Stomach (tissue), 9 donors: Measurements from ENCODE around the gene CLEC2A. TPM values are rescaled to one million over a fixed set of nuclear protein-coding genes. Genes with fewer than 3 reads are reported as not detected.

Experiments used
- DNase-seq, 2 donors: peaks; one replicate each; pipeline versions ENCODE4 v3.0.0 to v3.0.0-alpha.2; 2013 to 2019
- H3K27ac ChIP-seq, 5 donors: fragments of 200-600 bp in 4 of 5; sonication (generic) in 4 of 5; one replicate each; pipeline ENCODE4 v1.5.1; 2013 to 2019; ENCODE audit warnings: mild to moderate bottlenecking in 1 of 5, moderate library complexity in 1 of 5
- H3K27me3 ChIP-seq, 3 donors: fragments of 200-600 bp; sonication (generic); one replicate each; pipeline ENCODE4 v1.5.1; 2017 to 2019; ENCODE audit warnings: mixed run types in 1 of 3
- H3K36me3 ChIP-seq, 4 donors: fragments of 200-600 bp; sonication (generic); 1 replicate in 3 of 4; 2 replicates in 1 of 4; pipeline ENCODE4 v1.5.1; 2016 to 2019
- H3K4me1 ChIP-seq, 4 donors: fragments of 200-600 bp; sonication (generic); one replicate each; pipeline ENCODE4 v1.5.1; 2016 to 2019
- H3K4me3 ChIP-seq, 4 donors: fragments of 200-600 bp; sonication (generic) in 3 of 4; one replicate each; pipeline ENCODE4 v1.5.1; 2016 to 2019; ENCODE audit warnings: mild to moderate bottlenecking in 1 of 4
- H3K9me3 ChIP-seq, 4 donors: fragments of 200-600 bp; sonication (generic); one replicate each; pipeline ENCODE4 v1.5.1; 2016 to 2019
- EP300 ChIP-seq: sonication (generic); formaldehyde crosslinking; IDR thresholded peaks from one replicate; pipeline ENCODE4 v1.6.1; 2017; ENCODE audit warnings: antibody characterized with exemption
- POLR2A ChIP-seq, 4 donors: fragments of 450-650 bp; IDR thresholded peaks; one replicate each; pipeline ENCODE4 v1.6.1; 2016; ENCODE audit warnings: antibody characterized with exemption in 4 of 4, control low read depth in 2 of 4, mild to moderate bottlenecking in 1 of 4, moderate library complexity in 1 of 4
- POLR2AphosphoS5 ChIP-seq, 3 donors: sonication (generic); formaldehyde crosslinking; IDR thresholded peaks; one replicate each; pipeline ENCODE4 v1.6.1; 2016; ENCODE audit warnings: antibody characterized with exemption in 3 of 3
- WGBS, 5 donors: extraction: QIAGEN DNeasy Blood & Tissue Kit in 3 of 5; methylation state at CpG; one replicate each; pipeline versions ENCODE4 v1.1.5 to v1.1.7; 2013 to 2018; 5-methylcytosine and 5-hydroxymethylcytosine counted together
- intact Hi-C: fragments of 100-400 bp; cut with DNase I; formaldehyde crosslinking; loops from one replicate; pipeline ENCODE4 v1.15.1; 2023; ENCODE audit warnings: low total_unique reads
- polyA plus RNA-seq, 3 donors: library from polyadenylated mRNA; stranded (reverse); fragments of 200-250 nt; gene quantifications; one replicate each; pipeline ENCODE4 v1.2.3, GENCODE V29; 2013
- total RNA-seq, 5 donors: library from RNA; depleted of rRNA; stranded (reverse); fragments of >200 nt; gene quantifications; one replicate each; pipeline versions ENCODE4 v1.1.0 to v1.2.3, GENCODE V29; 2014 to 2016
- TF ChIP-seq, protein P1 (sequence below), 7 experiments: fragments of 450-650 bp in 4 of 7; fragments of 200-600 bp in 3 of 7; sonication (generic) in 3 of 7; IDR thresholded peaks; one replicate each; pipeline ENCODE4 v1.5.1; 2016 to 2019; ENCODE audit warnings: antibody characterized with exemption in 7 of 7, control low read depth in 2 of 7, mild to moderate bottlenecking in 1 of 7
- donor health status: healthy with polysubstance abuse.
- donor health status: Bipolar disorder and iron deficiency.
- donor health status: healthy.

The CLEC2A gene
- total and polyA plus RNA-seq, 8 donors = not detected

DNA sequence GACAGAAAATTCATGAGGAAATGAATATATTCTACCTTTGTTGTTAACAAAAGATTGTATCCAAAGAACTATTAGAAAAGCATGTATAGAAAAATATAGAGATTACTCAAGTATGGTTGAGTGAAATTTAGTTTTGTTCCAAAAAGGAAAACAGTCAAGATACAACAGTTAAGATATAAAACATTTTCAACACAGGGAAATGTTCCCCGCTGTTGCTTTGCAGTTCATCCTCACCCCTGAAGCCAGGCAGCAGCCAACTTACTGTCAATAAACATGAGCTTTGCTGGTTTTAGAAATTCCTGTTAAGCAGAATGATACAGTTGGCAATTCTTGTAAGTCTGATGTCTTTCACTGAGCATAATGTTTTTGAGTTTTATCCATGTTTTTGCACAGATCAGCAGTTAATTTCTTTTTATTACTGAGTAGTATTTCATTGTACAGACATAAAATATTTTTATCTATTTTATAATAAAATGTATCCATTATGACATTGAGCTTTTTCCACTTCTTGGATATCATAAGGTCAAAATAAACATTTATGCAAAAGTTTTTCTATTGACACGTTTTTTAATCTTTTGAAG, 61.8 kb downstream of the CLEC2A start:
- peak overlapping the region in 4 of 5 donors; percentile 76 to 85 (median 84) for H3K27ac ChIP-seq
- H3K36me3 ChIP-seq = no peaks in the 10 kb centered on the region
- 57 to 77% (median 68%) methylated on average over 2 of the region's 2 CpGs for WGBS, 5 donors
- no peak for TF ChIP-seq POLR2AphosphoS5 (IDR thresholded peaks at IDR 0.05)
- no peak for TF ChIP-seq POLR2A (IDR thresholded peaks at IDR 0.05)
- no peak for TF ChIP-seq EP300
- TF ChIP-seq, protein P1, sequence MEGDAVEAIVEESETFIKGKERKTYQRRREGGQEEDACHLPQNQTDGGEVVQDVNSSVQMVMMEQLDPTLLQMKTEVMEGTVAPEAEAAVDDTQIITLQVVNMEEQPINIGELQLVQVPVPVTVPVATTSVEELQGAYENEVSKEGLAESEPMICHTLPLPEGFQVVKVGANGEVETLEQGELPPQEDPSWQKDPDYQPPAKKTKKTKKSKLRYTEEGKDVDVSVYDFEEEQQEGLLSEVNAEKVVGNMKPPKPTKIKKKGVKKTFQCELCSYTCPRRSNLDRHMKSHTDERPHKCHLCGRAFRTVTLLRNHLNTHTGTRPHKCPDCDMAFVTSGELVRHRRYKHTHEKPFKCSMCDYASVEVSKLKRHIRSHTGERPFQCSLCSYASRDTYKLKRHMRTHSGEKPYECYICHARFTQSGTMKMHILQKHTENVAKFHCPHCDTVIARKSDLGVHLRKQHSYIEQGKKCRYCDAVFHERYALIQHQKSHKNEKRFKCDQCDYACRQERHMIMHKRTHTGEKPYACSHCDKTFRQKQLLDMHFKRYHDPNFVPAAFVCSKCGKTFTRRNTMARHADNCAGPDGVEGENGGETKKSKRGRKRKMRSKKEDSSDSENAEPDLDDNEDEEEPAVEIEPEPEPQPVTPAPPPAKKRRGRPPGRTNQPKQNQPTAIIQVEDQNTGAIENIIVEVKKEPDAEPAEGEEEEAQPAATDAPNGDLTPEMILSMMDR (IDR thresholded peaks at IDR 0.05) = no peak
- no peaks in the 10 kb centered on the region for H3K9me3 ChIP-seq
- H3K4me1 ChIP-seq = peaks cover 0 to 5% (median 0%) of the 10 kb centered on the region in 4 donors
- H3K4me3 ChIP-seq = peak overlapping the region; percentile 38 to 46 (median 40)
- DNase-seq = peak in 1 of 2 donors; percentile 31
- intact Hi-C loops = no loop called here
- no peaks in the 10 kb centered on the region for H3K27me3 ChIP-seq

DNA sequence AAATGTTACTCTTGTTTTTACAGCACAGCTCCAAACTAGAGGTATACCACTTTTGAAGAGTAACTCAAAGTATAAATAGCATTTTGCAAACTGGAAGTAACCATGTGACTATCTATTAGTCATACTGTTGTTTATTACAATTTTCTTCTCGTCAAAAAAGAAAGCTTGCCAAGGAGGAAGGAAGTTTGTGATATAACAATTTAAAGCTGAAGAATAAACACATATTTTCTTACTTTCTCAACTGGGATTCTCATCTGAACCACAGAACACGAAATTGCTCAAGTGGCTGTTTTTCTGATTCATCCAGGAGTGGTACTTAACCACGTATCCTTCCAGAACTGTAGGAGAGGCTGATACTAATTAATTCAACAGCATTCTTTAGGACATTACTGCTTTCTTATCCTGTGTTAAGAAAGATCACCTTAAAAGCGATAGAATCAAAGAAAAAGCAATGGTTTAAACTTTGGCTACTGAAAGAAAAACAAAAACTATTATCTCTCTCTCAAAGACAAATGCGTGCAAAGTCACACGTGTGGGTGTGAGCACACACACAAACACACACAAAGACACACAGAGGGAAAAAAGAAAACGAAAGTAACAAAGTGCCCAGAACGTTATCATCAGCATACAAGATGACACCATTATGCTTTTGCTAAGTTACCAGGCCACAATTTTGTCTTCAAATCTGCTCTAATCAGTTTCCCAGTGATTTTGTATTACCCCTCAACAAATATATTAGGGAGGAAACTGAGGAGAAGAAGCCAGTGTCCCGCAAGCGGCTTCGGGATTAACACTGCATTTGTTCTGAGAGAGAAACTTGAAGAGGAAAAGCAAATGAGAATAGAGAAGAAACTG, 62.6 kb downstream of the CLEC2A start, which contains the start of gene CLEC2B:
CLEC2B (minus strand) TSS at position 48 of the 855 bp plus-strand sequence.
- Histone ChIP-seq H3K27ac (peak within 1 kb of the TSS; percentile 65 to 85 (median 83)), H3K4me1 (peaks cover 0 to 5% (median 0%) of the 10 kb centered on the region in 4 donors), H3K27me3 (no peaks in the 10 kb centered on the region), H3K9me3 (no peaks in the 10 kb centered on the region), H3K36me3 (no peaks in the 10 kb centered on the region), H3K4me3 (peak within 1 kb of the TSS; percentile 38 to 46 (median 40))
- intact Hi-C loops = no loop called here
- WGBS, 5 donors = 3 to 8% (median 6%) methylated on average over 11 of the region's 11 CpGs
- peak in 1 of 2 donors; percentile 75 for DNase-seq
- TF ChIP-seq, protein P1 (IDR thresholded peaks at IDR 0.05) = no peak
- TF ChIP-seq EP300 = no peak
- peak in 1 of 4 donors; percentile 31 for TF ChIP-seq POLR2A (IDR thresholded peaks at IDR 0.05)
- peak; percentile 19 to 66 (median 52) for TF ChIP-seq POLR2AphosphoS5 (IDR thresholded peaks at IDR 0.05)

DNA sequence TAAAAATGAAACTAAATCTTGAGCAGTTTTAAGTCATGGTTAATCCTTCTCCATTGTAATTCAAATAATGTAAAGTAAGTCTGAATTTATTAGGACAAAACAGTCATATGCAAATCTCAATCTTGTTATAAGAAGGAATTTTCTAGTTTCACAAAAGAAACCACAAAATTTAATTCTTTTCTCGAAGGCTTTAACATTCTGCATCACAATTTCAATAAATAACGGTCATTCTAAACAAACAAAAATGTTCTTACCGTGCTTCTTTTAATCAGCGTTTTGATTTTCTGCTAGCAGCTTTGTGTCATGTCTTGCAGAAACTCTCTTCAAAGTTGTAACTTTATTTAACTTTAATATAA, 63.2 kb downstream of the CLEC2A start:
- H3K27me3 ChIP-seq = no peaks in the 10 kb centered on the region
- TF ChIP-seq, protein P1 (IDR thresholded peaks at IDR 0.05) = no peak
- TF ChIP-seq EP300 = no peak
- no peak for TF ChIP-seq POLR2AphosphoS5 (IDR thresholded peaks at IDR 0.05)
- TF ChIP-seq POLR2A (IDR thresholded peaks at IDR 0.05) = no peak
- intact Hi-C loops = no loop called here
- H3K36me3 ChIP-seq = no peaks in the 10 kb centered on the region
- peak overlapping the region in 4 of 5 donors; percentile 76 to 85 (median 84) for H3K27ac ChIP-seq
- peak overlapping the region; percentile 38 to 46 (median 40) for H3K4me3 ChIP-seq
- H3K9me3 ChIP-seq = peaks cover 0 to 3% (median 0%) of the 10 kb centered on the region in 4 donors
- 23 to 45% (median 34%) methylated on average over 4 of the region's 4 CpGs for WGBS, 5 donors
- no peak for DNase-seq
- peaks cover 0 to 5% (median 0%) of the 10 kb centered on the region in 4 donors for H3K4me1 ChIP-seq

DNA sequence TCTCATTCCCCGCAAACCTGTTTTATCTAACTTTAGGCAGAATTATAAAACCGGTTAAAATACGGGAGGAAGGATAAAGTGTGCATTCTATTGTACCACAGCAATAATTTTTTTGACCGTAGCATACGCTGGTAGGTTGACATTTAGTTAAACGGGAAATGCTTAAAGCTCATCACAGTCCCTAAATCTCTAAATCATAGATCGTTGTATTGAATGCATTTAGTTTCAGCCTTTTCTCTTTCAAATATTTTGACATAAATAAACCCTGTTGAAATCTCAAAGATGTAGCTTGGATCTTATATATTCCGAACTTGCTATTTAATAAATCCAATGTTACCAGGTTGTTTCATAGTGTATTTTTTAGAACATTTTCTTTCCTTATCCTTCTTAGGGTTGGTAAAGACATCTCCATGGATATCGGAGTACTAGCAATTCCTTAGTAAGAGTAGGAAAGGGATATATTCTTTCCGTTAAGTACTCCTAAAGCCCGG, 63.8 kb downstream of the CLEC2A start:
- Histone ChIP-seq H3K9me3 (peaks cover 0 to 9% (median 0%) of the 10 kb centered on the region in 4 donors), H3K4me3 (peak overlapping the region; percentile 38 to 46 (median 40)), H3K4me1 (peaks cover 0 to 5% (median 0%) of the 10 kb centered on the region in 4 donors), H3K27ac (peak overlapping the region in 4 of 5 donors; percentile 76 to 85 (median 84)), H3K36me3 (no peaks in the 10 kb centered on the region), H3K27me3 (no peaks in the 10 kb centered on the region)
- no peak for DNase-seq
- intact Hi-C loops = no loop called here
- TF ChIP-seq, protein P1 (IDR thresholded peaks at IDR 0.05) = no peak
- TF ChIP-seq POLR2A (IDR thresholded peaks at IDR 0.05) (no peak), EP300 (no peak), POLR2AphosphoS5 (IDR thresholded peaks at IDR 0.05) (no peak)
- 47 to 69% (median 63%) methylated on average over 11 of the region's 11 CpGs for WGBS, 5 donors
